Astrocyte (in vitro differentiated cells and primary cell): ENCODE results near the gene RBBP6. TPM values are rescaled to one million over a fixed set of nuclear protein-coding genes. Genes with fewer than 3 reads are reported as not detected.

Experiments used
- DNase-seq: peaks from one replicate; pipeline ENCODE4 v3.0.0-alpha.2; 2010; ENCODE audit warnings: low read depth
- FAIRE-seq: peaks from 2 replicates; lab custom pipeline; 2011; peaks lifted over from hg19 to GRCh38; lab: Jason Lieb, UNC
- H2AFZ ChIP-seq: 2 replicates; pipeline ENCODE4 v1.6.0; 2012; ENCODE audit warnings: low read depth, low read length, inconsistent platforms
- H3K27ac ChIP-seq: 2 replicates; pipeline ENCODE4 v1.5.1; 2011; ENCODE audit warnings: low read depth, low read length, inconsistent platforms
- H3K27me3 ChIP-seq: 2 replicates; pipeline ENCODE4 v1.6.0; 2011; ENCODE audit warnings: low read length, inconsistent platforms; ENCODE audit not compliant: insufficient read depth
- H3K36me3 ChIP-seq: 2 replicates; pipeline ENCODE4 v1.5.1; 2011; ENCODE audit warnings: low read length, inconsistent platforms; ENCODE audit not compliant: insufficient read depth
- H3K4me1 ChIP-seq: 2 replicates; pipeline ENCODE4 v1.5.1; 2011; ENCODE audit warnings: low read length, inconsistent platforms; ENCODE audit not compliant: insufficient read depth
- H3K4me2 ChIP-seq: 2 replicates; pipeline ENCODE4 v1.6.0; 2012; ENCODE audit warnings: low read length, inconsistent platforms
- H3K4me3 ChIP-seq: 2 replicates; pipeline ENCODE4 v1.5.1; 2011; ENCODE audit warnings: low read depth, mild to moderate bottlenecking, low read length, inconsistent platforms; ENCODE audit not compliant: insufficient read depth
- H3K79me2 ChIP-seq: 2 replicates; pipeline ENCODE4 v1.6.0; 2012; ENCODE audit warnings: mild to moderate bottlenecking, low read length, inconsistent platforms; ENCODE audit not compliant: insufficient read depth
- H3K9ac ChIP-seq: 2 replicates; pipeline ENCODE4 v1.6.0; 2012; ENCODE audit warnings: mild to moderate bottlenecking, low read length, inconsistent platforms
- H3K9me3 ChIP-seq: 2 replicates; pipeline ENCODE4 v1.5.1; 2012; ENCODE audit warnings: low read depth, mild to moderate bottlenecking, low read length, inconsistent platforms; ENCODE audit not compliant: insufficient read depth
- H4K20me1 ChIP-seq: 2 replicates; pipeline ENCODE4 v1.6.0; 2012; ENCODE audit warnings: low read length, inconsistent platforms; ENCODE audit not compliant: insufficient read depth
- H3K27ac Mint-ChIP-seq: one replicate; pipeline ENCODE4 v1.8.0; 2021; ENCODE audit warnings: mild to moderate bottlenecking, mixed read lengths; ENCODE audit not compliant: unreplicated experiment
- H3K27me3 Mint-ChIP-seq: one replicate; pipeline ENCODE4 v1.8.0; 2021; ENCODE audit warnings: low read depth, mixed read lengths; ENCODE audit not compliant: unreplicated experiment
- H3K36me3 Mint-ChIP-seq: one replicate; pipeline ENCODE4 v1.8.0; 2021; ENCODE audit warnings: low read depth, mixed read lengths; ENCODE audit not compliant: unreplicated experiment
- H3K4me1 Mint-ChIP-seq: one replicate; pipeline ENCODE4 v1.8.0; 2021; ENCODE audit warnings: low read depth, mixed read lengths; ENCODE audit not compliant: unreplicated experiment
- H3K4me3 Mint-ChIP-seq: one replicate; pipeline ENCODE4 v1.8.0; 2021; ENCODE audit warnings: mild to moderate bottlenecking, moderate library complexity, mixed read lengths; ENCODE audit not compliant: unreplicated experiment
- H3K9me3 Mint-ChIP-seq: one replicate; pipeline ENCODE4 v1.8.0; 2021; ENCODE audit warnings: mild to moderate bottlenecking, mixed read lengths; ENCODE audit not compliant: unreplicated experiment
- EZH2 ChIP-seq: IDR thresholded peaks from 2 replicates; pipeline ENCODE4 v1.6.1; 2012; ENCODE audit warnings: mild to moderate bottlenecking, low read length, inconsistent platforms; ENCODE audit not compliant: insufficient read depth
- total RNA-seq: library from RNA; stranded (reverse); gene quantifications from 2 replicates; pipeline ENCODE4 v1.2.1, GENCODE V29; 2021
- TF ChIP-seq, protein P1 (sequence below): IDR thresholded peaks from 2 replicates; pipeline ENCODE4 v1.5.1; 2011; ENCODE audit warnings: low read depth, mild to moderate bottlenecking, inconsistent platforms, low read length, moderate library complexity; ENCODE audit not compliant: insufficient read depth

Gene RBBP6
- total RNA-seq, 1 donor from 2014 or later, result 44.8 TPM

DNA sequence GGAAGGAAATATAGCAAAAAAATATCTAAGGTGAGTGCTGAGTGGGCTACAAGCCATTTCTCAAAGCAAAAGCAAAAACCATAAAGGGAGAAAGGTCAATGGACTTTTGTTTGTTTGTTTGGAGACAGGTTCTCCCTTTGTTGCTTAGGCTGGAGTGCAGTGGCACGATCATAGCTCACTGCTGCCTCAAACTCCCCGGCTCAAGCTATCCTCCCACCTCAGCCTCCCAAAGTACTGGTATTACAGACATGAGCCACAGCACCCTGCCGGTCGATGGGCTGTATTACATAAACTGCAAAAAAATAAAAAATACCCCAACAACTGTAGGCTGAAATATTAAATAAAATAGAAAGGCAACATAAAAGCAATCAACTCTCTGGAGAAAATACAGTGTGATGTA, 3.5 kb upstream of the RBBP6 start:
- peaks cover 2% of the 10 kb centered on the region for H3K36me3 Mint-ChIP-seq
- DNase-seq (no peak), FAIRE-seq (no peak)
- Histone ChIP-seq H3K4me1 (peaks cover 9% of the 10 kb centered on the region), H3K79me2 (peaks cover 15% of the 10 kb centered on the region), H3K9me3 (no peaks in the 10 kb centered on the region), H3K27me3 (no peaks in the 10 kb centered on the region), H3K27ac (no peak overlapping the region), H3K4me2 (no peak overlapping the region), H3K9ac (no peak overlapping the region), H3K36me3 (no peaks in the 10 kb centered on the region), H3K4me3 (no peak overlapping the region), H4K20me1 (peaks cover 10% of the 10 kb centered on the region), H2AFZ (no peak overlapping the region)
- H3K9me3 Mint-ChIP-seq, result no peaks in the 10 kb centered on the region
- H3K27ac Mint-ChIP-seq, result no peak overlapping the region
- H3K27me3 Mint-ChIP-seq, result no peaks in the 10 kb centered on the region
- TF ChIP-seq EZH2, result no peak
- H3K4me3 Mint-ChIP-seq, result no peak overlapping the region
- no peaks in the 10 kb centered on the region for H3K4me1 Mint-ChIP-seq

DNA sequence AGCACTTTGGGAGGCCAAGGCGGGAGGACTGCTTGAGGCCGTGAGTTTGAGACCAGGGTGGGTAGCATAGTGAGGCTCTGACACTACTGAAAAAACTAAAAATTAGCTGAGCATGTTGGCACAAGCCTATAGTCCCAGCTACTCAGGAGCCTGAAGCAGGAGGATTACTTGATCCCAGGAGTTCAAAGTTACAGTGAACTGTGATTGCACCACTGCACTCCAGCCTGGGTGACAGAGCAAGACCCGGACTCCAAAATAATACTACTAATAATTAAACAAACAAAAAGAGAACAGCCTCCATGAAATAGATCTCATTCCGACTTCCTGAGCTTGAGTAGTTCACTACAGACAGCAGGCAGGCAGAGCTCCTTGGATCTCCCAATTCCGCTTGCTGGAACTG, 2.7 kb upstream of the RBBP6 start:
- FAIRE-seq (no peak), DNase-seq (no peak)

DNA sequence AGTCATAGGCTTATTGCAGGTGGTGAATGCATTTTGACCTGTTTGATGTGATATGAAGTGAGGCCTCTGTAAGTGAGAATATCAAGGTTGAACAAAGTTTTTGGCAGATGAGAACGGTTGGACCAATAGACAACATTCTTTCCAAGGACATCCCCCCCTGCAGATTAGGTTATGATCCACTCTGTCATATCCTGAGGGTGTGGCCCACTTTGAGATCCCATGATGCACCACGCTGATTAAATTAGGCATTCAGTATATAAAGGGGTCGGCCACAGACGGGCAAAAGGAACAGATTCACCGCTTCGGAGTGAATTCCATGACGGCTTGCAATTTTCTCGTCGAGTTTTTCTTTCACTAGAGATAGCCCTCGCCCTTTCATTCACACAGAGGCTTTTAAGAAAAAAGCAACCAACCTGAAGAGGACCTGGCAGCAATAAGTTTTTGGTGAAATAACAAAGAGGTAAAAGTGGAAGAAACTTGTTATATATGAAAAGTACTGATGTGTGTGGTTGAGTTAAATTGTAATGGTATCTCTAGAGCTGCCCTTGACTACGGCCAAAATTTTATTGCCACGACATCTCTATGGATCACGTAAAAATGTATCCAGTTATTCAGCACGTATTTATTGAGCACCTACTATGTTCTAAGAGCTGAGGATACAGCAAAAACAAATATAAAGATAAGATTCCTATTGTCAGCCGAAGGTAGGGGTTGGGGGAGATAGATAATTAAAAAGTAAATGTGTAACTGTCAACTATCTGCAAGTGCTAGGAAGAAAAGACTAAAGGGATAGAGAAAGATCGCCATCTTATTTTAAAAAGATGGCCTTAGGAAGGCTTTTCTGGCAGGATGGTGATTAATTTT, 1.7 kb upstream of the RBBP6 start:
- Histone ChIP-seq H3K36me3 (no peaks in the 10 kb centered on the region), H4K20me1 (peaks cover 29% of the 10 kb centered on the region), H3K4me2 (no peak overlapping the region), H3K79me2 (peaks cover 33% of the 10 kb centered on the region), H3K9me3 (no peaks in the 10 kb centered on the region), H3K27ac (no peak overlapping the region), H3K27me3 (no peaks in the 10 kb centered on the region), H3K4me3 (no peak overlapping the region), H3K4me1 (peaks cover 16% of the 10 kb centered on the region), H3K9ac (no peak overlapping the region), H2AFZ (no peak overlapping the region)
- Mint-ChIP-seq H3K9me3 (no peaks in the 10 kb centered on the region), H3K27me3 (no peaks in the 10 kb centered on the region), H3K27ac (peak overlapping the region; percentile 38), H3K4me1 (peaks cover 4% of the 10 kb centered on the region), H3K4me3 (peak overlapping the region; percentile 1), H3K36me3 (peaks cover 2% of the 10 kb centered on the region)
- FAIRE-seq, result no peak
- DNase-seq, result no peak
- no peak for TF ChIP-seq EZH2
- TF ChIP-seq, protein P1, sequence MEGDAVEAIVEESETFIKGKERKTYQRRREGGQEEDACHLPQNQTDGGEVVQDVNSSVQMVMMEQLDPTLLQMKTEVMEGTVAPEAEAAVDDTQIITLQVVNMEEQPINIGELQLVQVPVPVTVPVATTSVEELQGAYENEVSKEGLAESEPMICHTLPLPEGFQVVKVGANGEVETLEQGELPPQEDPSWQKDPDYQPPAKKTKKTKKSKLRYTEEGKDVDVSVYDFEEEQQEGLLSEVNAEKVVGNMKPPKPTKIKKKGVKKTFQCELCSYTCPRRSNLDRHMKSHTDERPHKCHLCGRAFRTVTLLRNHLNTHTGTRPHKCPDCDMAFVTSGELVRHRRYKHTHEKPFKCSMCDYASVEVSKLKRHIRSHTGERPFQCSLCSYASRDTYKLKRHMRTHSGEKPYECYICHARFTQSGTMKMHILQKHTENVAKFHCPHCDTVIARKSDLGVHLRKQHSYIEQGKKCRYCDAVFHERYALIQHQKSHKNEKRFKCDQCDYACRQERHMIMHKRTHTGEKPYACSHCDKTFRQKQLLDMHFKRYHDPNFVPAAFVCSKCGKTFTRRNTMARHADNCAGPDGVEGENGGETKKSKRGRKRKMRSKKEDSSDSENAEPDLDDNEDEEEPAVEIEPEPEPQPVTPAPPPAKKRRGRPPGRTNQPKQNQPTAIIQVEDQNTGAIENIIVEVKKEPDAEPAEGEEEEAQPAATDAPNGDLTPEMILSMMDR, result no peak

More for the DNA sequence above, 2.7 kb upstream of the RBBP6 start:
- H3K4me3 ChIP-seq, result no peak overlapping the region
- Mint-ChIP-seq H3K27ac (no peak overlapping the region), H3K4me3 (no peak overlapping the region), H3K4me1 (no peaks in the 10 kb centered on the region), H3K36me3 (peaks cover 2% of the 10 kb centered on the region), H3K27me3 (no peaks in the 10 kb centered on the region), H3K9me3 (no peaks in the 10 kb centered on the region)
- no peak overlapping the region for H2AFZ ChIP-seq
- peaks cover 9% of the 10 kb centered on the region for H3K4me1 ChIP-seq
- no peak for TF ChIP-seq EZH2
- TF ChIP-seq, protein P1, result no peak
- H3K4me2 ChIP-seq, result no peak overlapping the region
- H3K27me3 ChIP-seq, result no peaks in the 10 kb centered on the region
- H3K27ac ChIP-seq, result no peak overlapping the region
- H3K9me3 ChIP-seq, result no peaks in the 10 kb centered on the region
- H3K36me3 ChIP-seq, result no peaks in the 10 kb centered on the region
- no peak overlapping the region for H3K9ac ChIP-seq
- H3K79me2 ChIP-seq, result peaks cover 23% of the 10 kb centered on the region
- peaks cover 18% of the 10 kb centered on the region for H4K20me1 ChIP-seq
